Body of pancreas (tissue), 4 donors: ENCODE measurements around the gene STRBP.

Experiments used
- CTCF ChIP-seq, 7 experiments: fragments of 450-650 bp in 4 of 7; fragments of 200-600 bp in 3 of 7; sonication (generic) in 3 of 7; IDR thresholded peaks; one replicate each; pipeline ENCODE4 v1.5.1; 2016 to 2019; ENCODE audit warnings: antibody characterized with exemption in 7 of 7
- POLR2A ChIP-seq, 3 donors: fragments of 450-650 bp; IDR thresholded peaks; one replicate each; pipeline ENCODE4 v1.6.1; 2016; ENCODE audit warnings: antibody characterized with exemption in 3 of 3, mild to moderate bottlenecking in 2 of 3

- no peak for TF ChIP-seq CTCF (IDR thresholded peaks at IDR 0.05)
- TF ChIP-seq POLR2A (IDR thresholded peaks at IDR 0.05), result no peak
Measured at GRCh38 chr9:123174887-123175518, 93.4 kb downstream of the STRBP start.
